ENCODE data around the gene NUDT5. TPM values are rescaled to one million over a fixed set of nuclear protein-coding genes. Genes with fewer than 3 reads are reported as not detected.

The NUDT5 gene
- polyA plus RNA-seq, 1 of the 3 experiments (the other 2 are of a cell fraction) = 61.2 TPM

GRCh38 chr10:12188656-12189055, 7.0 kb downstream of the NUDT5 start:
- POLR2A ChIA-PET = no interaction called here
- Histone ChIP-seq H3K4me2 (no peak overlapping the region), H3K9ac (no peak overlapping the region), H3K4me3 (ENCODE audit: low read depth in 2 of 2, low read length in 1 of 2) (no peak overlapping the region), H3K27me3 (ENCODE audit: insufficient read depth) (no peaks in the 10 kb centered on the region), H3K4me1 (ENCODE audit: control insufficient read depth in 1 of 2, insufficient read depth in 2 of 2, low read depth in 1 of 2, low read length in 1 of 2) (no peaks in the 10 kb centered on the region; a peak in 1 of 4 replicates), H3K9me3 (no peaks in the 10 kb centered on the region), H3K27ac (ENCODE audit: low read depth in 2 of 2, low read length in 1 of 2) (no peak overlapping the region), H3K79me2 (ENCODE audit: insufficient read depth) (peaks cover 77% of the 10 kb centered on the region), H3K36me3 (replicated peaks in 1 of 2; ENCODE audit: control insufficient read depth in 1 of 2, insufficient read depth in 2 of 2, low read length in 1 of 2) (peaks cover 24 to 31% of the 10 kb centered on the region in 2 experiments), H2AFZ (ENCODE audit: low read depth) (no peak overlapping the region), H3K9me2 (no peaks in the 10 kb centered on the region), H4K20me1 (ENCODE audit: insufficient read depth) (no peaks in the 10 kb centered on the region), H3F3A (replicated peaks; ENCODE audit: insufficient read depth) (no peaks in the 10 kb centered on the region)
- CTCF ChIA-PET = no interaction called here
- 91% methylated on average over 6 of the region's 6 CpGs for WGBS (ENCODE audit: low lambda C conversion rate)
- no peak for DNase-seq
- TF ChIP-seq CHD2 (IDR thresholded peaks at IDR 0.05; ENCODE audit: low read length, partially characterized antibody) (no peak), EZH2phosphoT487 (IDR thresholded peaks at IDR 0.05; ENCODE audit: borderline replicate concordance, low read depth) (no peak), USF2 (IDR thresholded peaks at IDR 0.05; ENCODE audit: borderline replicate concordance, low read depth, low read length) (no peak), MEF2A (IDR thresholded peaks at IDR 0.05; ENCODE audit: borderline replicate concordance, low read depth) (no peak), RCOR1 (IDR thresholded peaks at IDR 0.05; ENCODE audit: low read length) (no peak), TCF12 (IDR thresholded peaks at IDR 0.05) (no peak), FOXM1 (IDR thresholded peaks at IDR 0.05; ENCODE audit: low read depth) (no peak), ELF1 (IDR thresholded peaks at IDR 0.05) (no peak), RXRA (IDR thresholded peaks at IDR 0.05; ENCODE audit: borderline replicate concordance, low read depth) (no peak), CTCF (IDR thresholded peaks at IDR 0.05) (no peak), SIN3A (IDR thresholded peaks at IDR 0.05; ENCODE audit: borderline replicate concordance, low read depth, low read length) (no peak)
- TF ChIP-seq, protein P1, sequence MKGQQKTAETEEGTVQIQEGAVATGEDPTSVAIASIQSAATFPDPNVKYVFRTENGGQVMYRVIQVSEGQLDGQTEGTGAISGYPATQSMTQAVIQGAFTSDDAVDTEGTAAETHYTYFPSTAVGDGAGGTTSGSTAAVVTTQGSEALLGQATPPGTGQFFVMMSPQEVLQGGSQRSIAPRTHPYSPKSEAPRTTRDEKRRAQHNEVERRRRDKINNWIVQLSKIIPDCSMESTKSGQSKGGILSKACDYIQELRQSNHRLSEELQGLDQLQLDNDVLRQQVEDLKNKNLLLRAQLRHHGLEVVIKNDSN (IDR thresholded peaks at IDR 0.05; ENCODE audit: borderline replicate concordance, low read depth) = no peak
- TF ChIP-seq, protein P2, sequence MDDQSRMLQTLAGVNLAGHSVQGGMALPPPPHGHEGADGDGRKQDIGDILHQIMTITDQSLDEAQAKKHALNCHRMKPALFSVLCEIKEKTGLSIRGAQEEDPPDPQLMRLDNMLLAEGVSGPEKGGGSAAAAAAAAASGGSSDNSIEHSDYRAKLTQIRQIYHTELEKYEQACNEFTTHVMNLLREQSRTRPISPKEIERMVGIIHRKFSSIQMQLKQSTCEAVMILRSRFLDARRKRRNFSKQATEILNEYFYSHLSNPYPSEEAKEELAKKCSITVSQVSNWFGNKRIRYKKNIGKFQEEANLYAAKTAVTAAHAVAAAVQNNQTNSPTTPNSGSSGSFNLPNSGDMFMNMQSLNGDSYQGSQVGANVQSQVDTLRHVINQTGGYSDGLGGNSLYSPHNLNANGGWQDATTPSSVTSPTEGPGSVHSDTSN (IDR thresholded peaks at IDR 0.05) = no peak
- TF ChIP-seq, protein P3, sequence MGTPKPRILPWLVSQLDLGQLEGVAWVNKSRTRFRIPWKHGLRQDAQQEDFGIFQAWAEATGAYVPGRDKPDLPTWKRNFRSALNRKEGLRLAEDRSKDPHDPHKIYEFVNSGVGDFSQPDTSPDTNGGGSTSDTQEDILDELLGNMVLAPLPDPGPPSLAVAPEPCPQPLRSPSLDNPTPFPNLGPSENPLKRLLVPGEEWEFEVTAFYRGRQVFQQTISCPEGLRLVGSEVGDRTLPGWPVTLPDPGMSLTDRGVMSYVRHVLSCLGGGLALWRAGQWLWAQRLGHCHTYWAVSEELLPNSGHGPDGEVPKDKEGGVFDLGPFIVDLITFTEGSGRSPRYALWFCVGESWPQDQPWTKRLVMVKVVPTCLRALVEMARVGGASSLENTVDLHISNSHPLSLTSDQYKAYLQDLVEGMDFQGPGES (IDR thresholded peaks at IDR 0.05; ENCODE audit: low read depth, low read length) = no peak
